ENCODE results near the gene RTCA. TPM values are rescaled to one million over a fixed set of nuclear protein-coding genes. Genes with fewer than 3 reads are reported as not detected.

The RTCA gene
- total RNA-seq, 1 donor from 2014 or later: 41.3 TPM

- H3K4me1 ChIP-seq: peaks cover 31% of the 10 kb centered on the region
- no peak for TF ChIP-seq CTCF (IDR thresholded peaks at IDR 0.05; ENCODE audit: borderline replicate concordance)
- no peaks in the 10 kb centered on the region for H3K27me3 ChIP-seq (ENCODE audit: low read depth)
- intact Hi-C loops (cut with micrococcal nuclease): loop anchor here (10.0 kb wide), 1 partner anchor 143 kb away; the partner anchor contains the start of genes SASS6 and TRMT13
- H3K27ac ChIP-seq (replicated peaks): no peak overlapping the region
- H3K4me3 ChIP-seq: no peak overlapping the region
- DNase-seq: no peak
- H3K36me3 ChIP-seq: peaks cover 89% of the 10 kb centered on the region
- no peaks in the 10 kb centered on the region for H3K9me3 ChIP-seq (replicated peaks)
Measured at GRCh38 chr1:100277866-100278265, 11.8 kb downstream of the RTCA start.

GRCh38 chr1:100279358-100279923 is 13.4 kb downstream of the RTCA start:
- H3K36me3 ChIP-seq: peaks cover 80% of the 10 kb centered on the region
- H3K27ac ChIP-seq (replicated peaks): peak overlapping the region; percentile 78
- intact Hi-C loops (cut with micrococcal nuclease): loop anchor here (10.0 kb wide), 1 partner anchor 145 kb away; the partner anchor contains the start of genes SASS6 and TRMT13
- no peak for TF ChIP-seq CTCF (IDR thresholded peaks at IDR 0.05; ENCODE audit: borderline replicate concordance)
- no peaks in the 10 kb centered on the region for H3K27me3 ChIP-seq (ENCODE audit: low read depth)
- no peaks in the 10 kb centered on the region for H3K9me3 ChIP-seq (replicated peaks)
- H3K4me3 ChIP-seq: no peak overlapping the region
- H3K4me1 ChIP-seq: peaks cover 28% of the 10 kb centered on the region
- DNase-seq: no peak

GRCh38 chr1:100279954-100280682 is 14.1 kb downstream of the RTCA start:
- H3K4me3 ChIP-seq: no peak overlapping the region
- no peaks in the 10 kb centered on the region for H3K9me3 ChIP-seq (replicated peaks)
- H3K27ac ChIP-seq (replicated peaks): peak overlapping the region; percentile 78
- H3K36me3 ChIP-seq: peaks cover 80% of the 10 kb centered on the region
- intact Hi-C loops (cut with micrococcal nuclease): loop anchor here (10.0 kb wide), 1 partner anchor 145 kb away; the partner anchor contains the start of genes SASS6 and TRMT13
- DNase-seq: no peak
- H3K27me3 ChIP-seq (ENCODE audit: low read depth): no peaks in the 10 kb centered on the region
- TF ChIP-seq CTCF (IDR thresholded peaks at IDR 0.05; ENCODE audit: borderline replicate concordance): no peak
- peaks cover 28% of the 10 kb centered on the region for H3K4me1 ChIP-seq

GRCh38 chr1:100284591-100284990 is 18.6 kb downstream of the RTCA start:
- H3K4me1 ChIP-seq: peaks cover 15% of the 10 kb centered on the region
- TF ChIP-seq CTCF (IDR thresholded peaks at IDR 0.05; ENCODE audit: borderline replicate concordance): no peak
- intact Hi-C loops (cut with micrococcal nuclease): no loop called here
- H3K27me3 ChIP-seq (ENCODE audit: low read depth): no peaks in the 10 kb centered on the region
- no peaks in the 10 kb centered on the region for H3K9me3 ChIP-seq (replicated peaks)
- H3K4me3 ChIP-seq: no peak overlapping the region
- H3K27ac ChIP-seq (replicated peaks): no peak overlapping the region
- no peak for DNase-seq
- H3K36me3 ChIP-seq: peaks cover 77% of the 10 kb centered on the region

- Histone ChIP-seq H3K4me3 (no peak overlapping the region), H3K4me1 (peaks cover under 1% of the 10 kb centered on the region), H3K9me3 (replicated peaks) (no peaks in the 10 kb centered on the region), H3K36me3 (peaks cover 88% of the 10 kb centered on the region), H3K27ac (replicated peaks) (no peak overlapping the region), H3K27me3 (ENCODE audit: low read depth) (no peaks in the 10 kb centered on the region)
- TF ChIP-seq CTCF (IDR thresholded peaks at IDR 0.05; ENCODE audit: borderline replicate concordance): no peak
- intact Hi-C loops (cut with micrococcal nuclease): no loop called here
- no peak for DNase-seq
Measured at GRCh38 chr1:100287162-100287561, 21.1 kb downstream of the RTCA start.
